Retinal pigment epithelial cell (primary cell): Measurements from ENCODE around the gene ESRRA.
"Not testable (repeated sequence)": the region's sequence is repeated elsewhere in the genome, so short reads cannot be mapped to it uniquely, and the experiment has no call there.

Experiments
- DNase-seq: peaks from one replicate; pipeline ENCODE4 v3.0.0-alpha.2; 2010; ENCODE audit warnings: low read depth
- H3K4me3 ChIP-seq: 2 replicates; pipeline ENCODE4 v1.5.1; 2011; ENCODE audit warnings: mild to moderate bottlenecking, low read length, control low read depth, moderate library complexity
- CTCF ChIP-seq: conservative IDR thresholded peaks from 2 replicates; pipeline ENCODE4 v1.5.1; 2011; ENCODE audit warnings: low read depth, low read length, control low read depth, inconsistent platforms

The ESRRA gene

GRCh38 chr11:64304032-64304315, 1.4 kb upstream of the ESRRA start:
- DNase-seq, result no peak
- peak overlapping the region; percentile 58 for H3K4me3 ChIP-seq
- no peak for TF ChIP-seq CTCF

GRCh38 chr11:64304316-64305072, 830 bp upstream of the ESRRA start:
- DNase-seq, result peak; percentile 55
- TF ChIP-seq CTCF, result peak; percentile 92

GRCh38 chr11:64305691-64306562, 603 bp downstream of the ESRRA start:
- H3K4me3 ChIP-seq, result peak overlapping the region; percentile 73
- peak; percentile 38 for TF ChIP-seq CTCF
- DNase-seq, result no peak

More at GRCh38 chr11:64304316-64305072, 830 bp upstream of the ESRRA start:
- H3K4me3 ChIP-seq, result peak overlapping the region; percentile 58

- TF ChIP-seq CTCF, result no peak
- H3K4me3 ChIP-seq, result peak overlapping the region; percentile 73
- no peak for DNase-seq
These were observed 1.2 kb downstream of the ESRRA start for GRCh38 chr11:64306563-64306875.

GRCh38 chr11:64306876-64307622, 1.7 kb downstream of the ESRRA start:
- H3K4me3 ChIP-seq, result peak overlapping the region; percentile 73

GRCh38 chr11:64307795-64308194, 2.5 kb downstream of the ESRRA start:
- not testable (repeated sequence) for H3K4me3 ChIP-seq, DNase-seq

More at GRCh38 chr11:64306876-64307622, 1.7 kb downstream of the ESRRA start:
- DNase-seq, result no peak
- no peak for TF ChIP-seq CTCF

- TF ChIP-seq CTCF, result no peak
- H3K4me3 ChIP-seq, result no peak overlapping the region
- no peak for DNase-seq
These were observed 7.6 kb downstream of the ESRRA start for GRCh38 chr11:64312947-64313346.
